SKM-1 treated with dmso at 0.1 percent for 144 hours (cell line): Measurements from ENCODE around the gene LRRC40.
"Not testable (repeated sequence)": the region's sequence is repeated elsewhere in the genome, so short reads cannot be mapped to it uniquely, and the experiment has no call there.

ENCODE experiments used
- DNase-seq: peaks from one replicate; lab custom pipeline; 2025; ENCODE audit not compliant: unreplicated experiment; lab: John Stamatoyannopoulos, UW

LRRC40 gene

DNA sequence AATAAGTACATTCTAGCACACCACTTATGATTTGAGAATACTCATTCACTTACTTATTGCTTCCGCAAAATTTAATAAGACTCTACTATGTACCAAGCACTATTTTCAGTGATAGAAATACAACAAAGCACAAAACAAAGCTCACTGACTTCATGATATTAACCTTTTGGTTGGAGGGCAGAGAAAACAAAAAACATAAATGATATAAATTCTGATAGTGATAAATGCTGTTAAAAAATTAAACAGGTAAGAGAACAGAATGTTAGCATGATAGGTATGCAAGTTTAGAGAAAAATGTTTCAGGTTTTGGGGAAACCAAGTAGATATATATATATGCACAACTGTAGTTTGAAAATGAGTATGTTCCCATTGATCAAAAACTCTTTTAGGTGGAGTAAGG, 1.2 kb downstream of the LRRC40 start:
- no peak for DNase-seq

DNA sequence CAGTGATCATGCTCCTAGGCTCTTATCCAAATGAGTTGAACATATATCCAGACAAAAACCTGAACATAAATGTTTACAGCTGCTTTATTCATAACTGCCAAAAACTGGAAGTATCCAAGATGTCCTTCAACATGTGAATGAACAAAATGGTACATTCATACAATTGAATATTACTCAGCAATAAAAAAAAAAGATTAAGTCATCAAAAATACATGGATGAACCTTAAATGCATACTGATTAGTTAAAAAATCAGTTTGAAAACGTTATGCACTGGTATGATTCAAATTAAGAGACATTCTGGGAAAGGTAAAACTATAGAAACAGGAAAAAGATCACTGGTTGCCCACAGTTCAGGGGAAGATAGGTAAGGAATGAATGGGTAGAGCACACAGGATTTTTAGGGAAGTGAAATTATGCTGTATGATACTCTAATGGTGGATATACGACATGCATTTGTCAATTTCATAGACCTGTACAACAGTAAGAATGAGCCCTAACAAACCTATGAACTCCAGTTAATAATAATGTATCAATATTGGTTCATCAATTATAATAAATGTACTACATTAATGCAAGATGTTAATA, 3.1 kb downstream of the LRRC40 start:
- no peak for DNase-seq

DNA sequence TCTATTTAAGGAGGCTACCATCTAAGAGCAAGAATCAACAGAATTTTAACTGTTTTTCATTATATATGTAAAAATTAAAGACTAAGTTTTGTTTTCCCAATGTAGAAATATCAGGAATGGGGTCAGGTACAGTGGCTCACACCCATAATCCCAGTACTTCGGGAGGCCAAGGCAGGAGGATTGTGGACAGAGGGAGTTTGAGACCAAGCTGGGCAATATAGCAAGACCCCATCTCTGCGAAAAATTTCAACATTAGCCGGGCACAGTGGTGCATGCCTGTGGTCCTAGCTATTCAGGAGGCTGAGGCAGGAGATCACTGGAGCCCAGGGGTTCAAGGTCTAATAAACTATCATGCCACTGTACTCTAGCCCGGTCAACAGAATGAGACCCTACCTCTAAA, 5.3 kb downstream of the LRRC40 start:
- DNase-seq = no peak

DNA sequence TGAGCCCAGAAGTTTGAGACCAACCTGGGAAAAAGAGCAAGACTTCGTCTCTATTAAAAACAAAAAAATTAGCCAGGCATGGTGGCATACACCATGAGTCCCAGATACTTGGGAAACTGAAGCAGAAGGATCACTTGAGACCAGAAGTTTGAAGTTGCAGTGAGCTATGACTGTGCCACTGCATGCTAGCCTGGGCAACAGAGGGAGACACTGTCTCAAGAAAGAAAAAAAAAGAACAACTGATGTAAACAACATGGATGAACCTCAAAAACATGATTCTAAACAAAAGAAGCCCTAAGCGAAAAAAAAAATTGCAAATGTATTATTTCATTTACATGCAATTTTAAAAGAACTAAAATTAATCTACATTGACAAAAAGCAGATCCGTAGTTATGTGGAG, 9.0 kb downstream of the LRRC40 start:
- DNase-seq = no peak

DNA sequence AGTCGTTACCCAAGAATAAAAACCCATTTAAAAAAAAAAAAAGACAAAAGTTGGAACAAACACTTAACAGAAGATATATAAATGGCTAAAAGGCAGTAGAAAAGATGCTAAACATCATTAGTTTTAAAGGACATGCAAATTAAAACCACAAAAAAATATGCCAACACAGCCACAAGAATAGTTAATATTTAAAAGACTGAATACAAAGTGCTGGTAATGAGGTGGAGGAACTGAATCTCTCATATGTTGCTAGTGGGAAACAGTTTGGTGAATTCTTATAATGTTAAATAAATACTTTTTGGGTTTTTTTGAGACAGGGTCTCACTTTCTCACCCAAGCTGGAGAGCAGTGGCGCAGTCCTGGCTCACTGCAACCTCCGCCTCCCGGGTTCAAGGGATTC, 10.0 kb downstream of the LRRC40 start:
- DNase-seq = no peak

DNA sequence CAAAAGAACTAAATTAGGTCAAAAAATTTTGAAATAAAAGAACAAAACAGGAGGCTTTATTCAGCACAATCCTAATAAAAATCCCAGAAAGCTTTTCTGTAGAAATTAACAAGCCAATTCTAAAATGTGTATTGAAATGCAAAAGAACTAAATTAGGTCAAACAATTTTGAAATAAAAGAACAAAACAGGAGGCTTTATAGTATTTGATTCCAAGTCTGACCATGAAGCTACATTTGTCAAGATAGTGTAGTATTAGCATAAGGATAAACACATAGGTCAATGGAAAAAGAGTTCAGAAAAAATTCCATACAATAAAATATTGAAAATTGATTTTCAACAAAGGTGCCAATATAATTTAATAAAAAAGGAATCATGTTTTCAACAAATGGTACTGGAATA, 10.8 kb downstream of the LRRC40 start:
- no peak for DNase-seq

DNA sequence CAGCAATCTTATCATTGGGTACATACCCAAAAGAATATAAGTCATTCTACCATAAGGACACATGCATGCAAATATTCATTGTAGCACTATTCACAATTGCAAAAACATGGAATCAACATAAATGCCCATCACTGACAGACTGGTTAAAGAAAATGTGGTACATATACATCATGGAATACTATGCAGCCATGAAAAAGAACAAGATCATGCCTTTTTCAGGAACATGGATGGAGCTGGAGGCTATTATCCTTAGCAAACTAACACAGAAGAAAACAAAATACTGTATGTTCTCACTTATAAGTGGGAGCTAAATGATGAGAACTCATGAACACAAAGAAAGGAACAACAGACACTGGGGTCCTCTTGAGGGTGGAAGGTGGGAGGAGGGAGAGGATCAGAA, 12.9 kb downstream of the LRRC40 start:
- DNase-seq = not testable (repeated sequence)

DNA sequence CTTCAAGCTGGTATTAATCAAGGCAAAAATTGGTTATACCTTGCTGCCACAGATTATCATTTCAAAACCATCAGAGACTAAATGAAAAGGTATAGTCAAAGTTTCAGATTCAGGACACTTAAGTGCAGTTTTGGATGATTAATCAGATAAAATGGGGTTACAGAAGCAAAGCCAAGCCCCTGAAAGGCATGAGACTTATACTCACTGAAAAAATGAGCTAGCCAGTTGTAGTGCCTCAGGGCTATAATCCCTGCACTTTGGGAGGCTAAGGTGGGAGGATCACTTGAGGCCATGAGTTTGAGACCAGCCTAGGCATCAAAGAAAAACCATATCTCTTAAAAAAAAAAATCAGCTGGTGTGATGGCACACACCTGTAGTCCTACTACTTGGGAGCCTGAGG, 15.2 kb downstream of the LRRC40 start:
- no peak for DNase-seq

DNA sequence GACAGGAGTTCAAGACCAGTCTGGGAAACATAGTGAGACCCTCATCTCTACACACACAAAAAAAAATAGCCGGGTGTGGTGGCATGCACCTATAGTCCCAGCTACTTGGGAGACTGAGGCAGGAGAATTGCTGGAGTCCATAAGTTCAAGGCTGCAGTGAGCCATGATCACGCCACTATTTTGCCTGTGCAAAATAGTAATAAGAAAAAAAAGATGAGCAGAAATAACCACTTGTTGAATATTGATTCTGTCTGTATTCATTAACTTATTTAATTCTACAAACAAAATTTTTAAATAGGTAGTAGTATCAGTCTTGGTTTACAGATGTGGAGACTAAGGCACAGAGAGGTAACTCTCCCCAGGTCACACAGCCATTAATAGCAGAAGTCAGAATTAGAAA, 16.9 kb downstream of the LRRC40 start:
- no peak for DNase-seq

DNA sequence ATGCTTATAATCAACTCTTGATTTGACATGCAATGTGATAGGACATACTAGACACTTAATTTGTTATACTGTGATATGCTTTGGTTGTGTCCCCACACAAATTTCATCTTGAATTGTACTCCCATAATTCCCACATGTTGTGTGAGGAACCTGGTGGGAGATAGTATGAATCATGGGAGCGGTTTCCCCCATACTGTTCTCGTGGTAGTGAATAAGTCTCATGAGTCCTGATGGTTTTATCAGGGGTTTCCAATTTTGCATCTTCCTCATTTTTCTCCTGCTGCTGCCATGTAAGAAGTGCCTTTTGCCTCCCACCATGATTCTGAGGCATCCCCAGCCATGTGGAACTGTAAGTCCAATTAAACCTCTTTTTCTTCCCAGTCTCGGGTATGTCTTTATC, 20.2 kb downstream of the LRRC40 start:
- not testable (repeated sequence) for DNase-seq

DNA sequence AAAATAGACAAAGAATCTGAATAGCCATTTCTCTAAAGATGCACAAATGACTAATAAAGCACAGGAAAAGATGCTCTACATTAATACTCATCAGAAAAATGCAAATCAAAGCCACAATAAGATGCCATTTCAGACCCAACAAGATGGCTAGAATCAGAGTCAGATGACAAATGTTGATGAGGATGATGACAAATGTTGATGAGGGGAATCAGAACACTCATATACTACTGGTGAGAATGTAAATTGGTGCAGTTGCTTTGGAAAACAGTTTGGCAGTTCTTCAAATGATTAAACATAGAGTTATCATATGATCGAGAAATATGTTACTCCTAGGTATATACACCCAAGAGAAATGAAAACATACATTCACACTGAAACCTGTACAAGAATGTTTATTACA, 33.9 kb downstream of the LRRC40 start:
- no peak for DNase-seq

DNA sequence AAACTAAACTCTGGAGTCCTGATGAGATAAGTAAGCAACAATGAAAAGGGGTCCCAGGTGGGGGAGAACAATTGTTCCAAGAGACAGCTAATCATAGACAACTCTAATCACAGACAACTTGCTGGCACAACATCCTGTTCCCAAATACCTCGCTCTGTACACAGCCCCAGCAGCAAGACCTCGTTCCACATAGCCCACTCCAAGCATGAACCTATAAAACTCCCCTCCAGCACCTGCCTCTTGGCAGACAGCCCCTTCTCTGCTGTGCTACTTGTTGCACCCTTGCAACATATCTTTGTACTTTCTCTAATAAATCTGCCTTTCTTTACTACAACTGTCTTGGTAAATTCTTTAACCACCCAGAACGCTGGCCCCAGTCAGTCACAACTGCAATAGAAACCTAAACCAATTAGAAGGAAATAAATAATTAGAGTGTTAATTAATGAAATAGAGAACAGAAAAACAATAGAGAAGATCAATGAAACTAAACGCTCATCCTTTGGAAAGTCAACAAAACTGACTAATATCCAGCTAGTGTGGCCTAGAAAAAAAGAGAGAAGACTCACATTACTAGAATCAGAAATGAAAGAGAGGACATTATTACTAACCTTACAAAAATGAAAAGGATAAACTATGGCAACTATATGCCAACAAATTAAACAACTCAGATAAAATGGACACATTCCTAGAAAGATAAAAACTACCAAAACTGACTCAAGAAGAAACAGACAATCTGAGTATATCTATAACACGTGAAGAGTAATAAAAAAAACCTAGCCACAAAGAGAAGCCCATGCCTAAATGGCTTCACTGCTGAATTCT, 36.1 kb downstream of the LRRC40 start:
- DNase-seq = no peak

DNA sequence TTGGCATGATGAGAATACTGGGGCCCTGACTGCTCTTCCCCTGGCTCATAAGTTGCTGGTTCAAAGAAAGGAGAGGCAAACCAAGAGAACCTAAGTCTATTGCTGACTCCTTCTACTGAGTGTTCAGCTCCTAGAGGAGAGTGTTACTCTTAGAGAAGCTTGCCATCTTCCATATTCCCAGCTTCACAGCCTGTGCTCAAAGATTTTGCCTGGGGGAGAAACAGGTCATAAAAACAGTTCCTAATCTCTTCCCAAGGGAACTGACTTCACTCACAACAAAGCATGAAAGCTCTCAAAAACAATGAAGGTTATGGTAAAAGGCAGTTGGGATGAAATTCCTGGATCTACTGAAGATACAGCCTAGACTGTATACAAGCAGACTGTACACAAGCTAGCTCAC, 37.1 kb downstream of the LRRC40 start:
- DNase-seq = no peak

DNA sequence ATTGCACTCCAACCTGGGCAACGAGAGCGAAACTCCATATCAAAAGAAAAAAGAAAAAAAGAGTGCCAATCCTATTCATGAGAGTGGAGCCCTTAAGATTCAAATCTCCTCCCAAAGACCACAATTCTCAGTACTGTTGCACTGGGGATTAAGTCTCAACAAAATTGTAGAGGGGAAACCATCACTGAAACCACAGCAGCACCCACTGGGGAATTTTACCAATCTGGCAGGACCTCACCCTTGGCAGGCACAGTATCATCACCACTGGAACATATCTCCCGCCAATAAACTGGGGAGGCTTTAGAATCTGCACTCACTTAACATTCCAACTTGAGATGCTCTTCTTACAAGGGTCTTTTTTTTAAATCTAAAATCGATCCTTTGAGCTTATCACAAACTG, 41.0 kb downstream of the LRRC40 start:
- no peak for DNase-seq

DNA sequence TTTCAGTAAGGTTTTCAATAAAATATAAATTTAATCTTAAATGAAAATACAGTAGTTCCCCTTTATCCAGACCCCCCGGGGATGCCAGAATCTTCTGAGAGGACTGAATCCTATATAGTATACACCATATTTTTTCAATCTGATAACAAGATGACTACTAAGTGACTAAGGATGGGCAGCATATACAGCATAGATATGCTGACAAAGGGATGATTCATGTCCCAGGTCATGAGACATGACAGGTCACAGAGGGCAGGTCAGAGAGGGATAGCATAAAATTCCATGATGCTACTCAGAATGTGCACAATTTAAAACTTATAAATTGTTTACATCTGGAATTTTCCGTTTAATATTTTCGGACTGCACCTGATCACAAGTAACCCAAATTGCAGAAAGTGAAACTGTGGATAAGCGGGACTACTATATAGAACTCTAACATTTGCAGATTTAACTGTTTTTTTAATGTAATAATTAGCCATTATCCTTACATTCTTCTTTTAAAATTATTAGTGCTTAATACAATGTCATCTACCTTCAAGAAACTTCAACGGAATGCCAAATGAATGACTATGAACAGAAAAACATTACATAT, 48.8 kb downstream of the LRRC40 start:
- DNase-seq = no peak

DNA sequence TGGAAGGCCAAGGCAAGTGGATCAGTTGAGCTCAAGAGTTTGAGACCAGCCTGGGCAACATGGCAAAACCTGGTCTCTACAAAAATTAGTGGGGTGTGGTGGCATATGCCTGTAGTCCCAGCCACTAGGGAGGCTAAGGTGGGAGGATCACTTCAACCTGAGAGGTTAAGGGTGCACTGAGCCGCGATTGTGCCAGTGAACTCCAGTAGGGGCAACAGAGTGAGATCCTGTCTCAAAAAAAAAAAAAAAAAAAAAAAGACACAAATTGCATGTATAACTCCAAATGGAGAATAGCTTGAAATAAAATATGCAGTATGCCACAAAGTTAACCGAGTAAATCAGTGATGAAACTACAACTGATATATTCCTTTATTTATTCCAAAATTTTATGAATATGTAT, 51.6 kb downstream of the LRRC40 start:
- DNase-seq = no peak

DNA sequence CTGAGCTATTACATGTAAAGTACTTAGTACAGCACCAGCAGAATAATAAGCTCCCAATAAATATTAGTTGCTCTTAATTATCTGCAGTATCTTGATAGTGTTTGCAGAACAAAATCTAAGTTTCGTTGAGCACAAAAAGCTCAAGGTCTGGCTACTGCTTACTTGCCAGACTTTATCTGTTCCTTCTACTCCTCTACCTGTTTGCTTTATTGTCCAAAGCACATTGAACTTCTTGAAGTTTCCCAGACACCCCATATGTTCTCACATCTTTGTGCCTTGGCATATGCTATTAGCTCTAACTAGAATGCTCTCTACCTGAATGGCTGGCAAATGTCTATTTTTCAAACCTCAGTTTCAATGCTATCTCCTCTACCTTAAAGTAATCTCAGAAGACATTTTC, 54.9 kb downstream of the LRRC40 start:
- no peak for DNase-seq

DNA sequence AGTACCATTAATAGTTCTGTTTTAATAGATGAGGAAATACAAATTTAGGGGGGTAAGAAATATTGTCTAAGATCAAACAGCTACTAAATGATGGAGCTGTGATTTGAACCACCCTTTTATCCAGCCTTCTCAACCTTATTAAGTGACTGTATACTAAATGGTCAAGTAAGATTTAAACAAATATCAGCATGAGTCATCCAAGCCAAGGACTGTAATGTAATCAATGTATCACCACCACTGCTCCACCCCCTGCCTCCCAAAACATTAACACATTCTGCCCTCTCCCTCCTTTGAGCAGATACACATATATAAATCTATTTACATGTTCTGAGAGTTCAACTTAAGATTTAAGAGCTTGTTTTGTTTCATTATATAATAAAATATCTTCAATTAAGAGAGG, 58.9 kb downstream of the LRRC40 start:
- no peak for DNase-seq

DNA sequence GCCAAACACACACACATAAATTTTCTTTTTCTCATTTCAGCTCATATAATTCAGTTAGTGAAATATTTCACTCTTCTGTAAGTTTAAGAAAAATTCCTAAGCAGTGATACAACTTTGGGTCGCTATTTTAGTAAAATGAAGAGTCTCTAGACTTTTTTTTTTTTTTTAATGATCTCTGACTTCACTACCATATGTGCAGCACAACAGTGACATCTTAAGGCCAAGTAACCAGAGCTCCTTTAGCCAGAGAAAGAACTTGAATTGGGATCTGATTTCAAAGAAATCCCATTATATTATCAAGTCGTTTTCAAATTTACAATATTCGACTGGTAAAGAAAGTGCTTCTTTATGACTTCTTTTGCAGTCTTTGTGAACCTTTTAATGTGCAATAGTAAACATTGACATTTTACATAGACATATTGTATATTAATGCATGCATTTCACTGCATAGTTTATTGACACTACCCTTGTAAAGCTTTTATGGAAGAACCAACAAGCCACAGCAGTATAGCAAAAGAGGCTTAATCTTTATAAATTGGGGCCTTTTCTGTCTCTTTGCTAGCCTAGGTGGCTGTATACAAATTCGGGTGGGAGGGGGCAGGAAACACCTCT, 62.2 kb downstream of the LRRC40 start:
- DNase-seq = no peak

DNA sequence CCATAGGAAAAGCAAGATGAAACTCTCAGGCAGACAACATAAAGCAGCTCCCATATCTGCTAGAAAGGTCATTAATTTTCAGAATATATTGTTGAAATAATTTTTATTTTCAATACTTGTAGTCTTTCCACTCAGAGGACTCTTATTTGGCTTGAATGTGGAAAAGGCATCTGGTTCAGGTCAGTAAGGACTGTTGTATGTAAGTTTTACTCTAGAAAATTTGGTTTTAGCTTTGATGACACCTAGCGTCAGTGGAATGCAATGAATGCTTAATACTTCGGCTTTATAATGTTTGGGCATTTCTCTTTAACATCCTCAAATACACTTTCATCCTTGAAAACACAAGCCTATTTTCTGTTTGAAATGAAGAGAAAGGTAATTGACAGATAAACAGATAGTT, 63.3 kb downstream of the LRRC40 start:
- DNase-seq = no peak

DNA sequence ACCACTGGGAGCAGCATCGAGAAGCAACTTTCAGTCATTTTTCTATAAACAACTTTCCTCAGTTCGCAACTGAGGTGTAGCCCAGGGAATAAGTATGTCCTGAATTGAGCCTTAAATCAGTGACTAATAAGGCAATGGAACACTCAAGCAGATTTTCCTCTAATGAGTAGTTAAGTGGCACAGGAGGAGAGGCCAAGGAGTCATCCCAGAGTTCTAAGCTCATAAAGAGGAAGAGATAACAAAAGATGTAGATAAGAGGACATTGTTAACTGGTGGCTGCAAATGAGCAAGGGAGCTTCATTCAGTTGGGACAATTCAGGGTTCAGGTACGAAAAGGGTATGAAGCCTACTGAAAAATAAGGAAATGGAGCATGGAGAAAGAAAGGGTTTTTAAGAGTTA, 64.5 kb downstream of the LRRC40 start:
- DNase-seq = no peak

DNA sequence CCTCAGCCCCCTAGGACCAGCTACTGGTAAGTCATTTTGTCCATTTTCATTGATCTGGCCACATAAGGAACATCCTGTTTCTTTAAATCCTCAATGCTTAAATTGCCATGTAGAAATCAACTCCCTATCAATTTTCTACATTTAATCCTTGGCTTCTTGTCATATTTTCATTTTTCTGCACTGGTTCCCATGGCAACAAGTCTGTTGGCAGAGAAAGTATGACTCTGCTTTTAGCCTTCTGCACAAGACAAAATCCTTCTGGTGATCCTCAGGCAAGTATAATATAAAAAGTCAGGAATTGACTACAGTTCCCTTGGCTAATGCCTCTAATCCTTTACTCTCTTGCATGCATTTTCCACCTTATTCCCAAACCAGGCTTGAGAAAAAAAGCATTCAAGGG, 65.0 kb downstream of the LRRC40 start:
- DNase-seq = no peak
